ENCODE data around the gene PPP1R8. TPM values are rescaled to one million over a fixed set of nuclear protein-coding genes. Genes with fewer than 3 reads are reported as not detected.

PPP1R8 gene
- total RNA-seq, 4 donors from 2014 or later: 32.5 to 43.5 (median 35.2) TPM

- H3K4me1 ChIP-seq: peaks cover 4% of the 10 kb centered on the region
- H3K9me3 ChIP-seq: no peaks in the 10 kb centered on the region
- H3K27ac ChIP-seq: no peak overlapping the region
- TF ChIP-seq, protein P1, sequence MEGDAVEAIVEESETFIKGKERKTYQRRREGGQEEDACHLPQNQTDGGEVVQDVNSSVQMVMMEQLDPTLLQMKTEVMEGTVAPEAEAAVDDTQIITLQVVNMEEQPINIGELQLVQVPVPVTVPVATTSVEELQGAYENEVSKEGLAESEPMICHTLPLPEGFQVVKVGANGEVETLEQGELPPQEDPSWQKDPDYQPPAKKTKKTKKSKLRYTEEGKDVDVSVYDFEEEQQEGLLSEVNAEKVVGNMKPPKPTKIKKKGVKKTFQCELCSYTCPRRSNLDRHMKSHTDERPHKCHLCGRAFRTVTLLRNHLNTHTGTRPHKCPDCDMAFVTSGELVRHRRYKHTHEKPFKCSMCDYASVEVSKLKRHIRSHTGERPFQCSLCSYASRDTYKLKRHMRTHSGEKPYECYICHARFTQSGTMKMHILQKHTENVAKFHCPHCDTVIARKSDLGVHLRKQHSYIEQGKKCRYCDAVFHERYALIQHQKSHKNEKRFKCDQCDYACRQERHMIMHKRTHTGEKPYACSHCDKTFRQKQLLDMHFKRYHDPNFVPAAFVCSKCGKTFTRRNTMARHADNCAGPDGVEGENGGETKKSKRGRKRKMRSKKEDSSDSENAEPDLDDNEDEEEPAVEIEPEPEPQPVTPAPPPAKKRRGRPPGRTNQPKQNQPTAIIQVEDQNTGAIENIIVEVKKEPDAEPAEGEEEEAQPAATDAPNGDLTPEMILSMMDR (IDR thresholded peaks at IDR 0.05): no peak
- TF ChIP-seq POLR2AphosphoS5 (IDR thresholded peaks at IDR 0.05) (no peak), POLR2A (IDR thresholded peaks at IDR 0.05) (no peak), EP300 (IDR thresholded peaks at IDR 0.05) (no peak)
- H3K4me3 ChIP-seq: no peak overlapping the region
- WGBS: 76% methylated on average over 6 of the region's 8 CpGs
- no peak for DNase-seq (ENCODE audit: low spot score in 2 of 2)
- no peaks in the 10 kb centered on the region for H3K27me3 ChIP-seq
- H3K36me3 ChIP-seq: peaks cover 51% of the 10 kb centered on the region
These were observed 56.8 kb downstream of the PPP1R8 start for GRCh38 chr1:27887215-27888021.

GRCh38 chr1:27889506-27889905 lies 58.9 kb downstream of the PPP1R8 start:
- DNase-seq (ENCODE audit: low spot score in 2 of 2): no peak
- TF ChIP-seq POLR2AphosphoS5 (IDR thresholded peaks at IDR 0.05) (no peak), EP300 (IDR thresholded peaks at IDR 0.05) (no peak), POLR2A (IDR thresholded peaks at IDR 0.05) (no peak)
- TF ChIP-seq, protein P1 (IDR thresholded peaks at IDR 0.05): no peak
- H3K4me3 ChIP-seq: no peak overlapping the region
- 88% methylated on average over 3 of the region's 3 CpGs for WGBS
- no peaks in the 10 kb centered on the region for H3K9me3 ChIP-seq
- no peak overlapping the region for H3K27ac ChIP-seq
- no peaks in the 10 kb centered on the region for H3K27me3 ChIP-seq
- peaks cover 4% of the 10 kb centered on the region for H3K4me1 ChIP-seq
- peaks cover 57% of the 10 kb centered on the region for H3K36me3 ChIP-seq

DNA sequence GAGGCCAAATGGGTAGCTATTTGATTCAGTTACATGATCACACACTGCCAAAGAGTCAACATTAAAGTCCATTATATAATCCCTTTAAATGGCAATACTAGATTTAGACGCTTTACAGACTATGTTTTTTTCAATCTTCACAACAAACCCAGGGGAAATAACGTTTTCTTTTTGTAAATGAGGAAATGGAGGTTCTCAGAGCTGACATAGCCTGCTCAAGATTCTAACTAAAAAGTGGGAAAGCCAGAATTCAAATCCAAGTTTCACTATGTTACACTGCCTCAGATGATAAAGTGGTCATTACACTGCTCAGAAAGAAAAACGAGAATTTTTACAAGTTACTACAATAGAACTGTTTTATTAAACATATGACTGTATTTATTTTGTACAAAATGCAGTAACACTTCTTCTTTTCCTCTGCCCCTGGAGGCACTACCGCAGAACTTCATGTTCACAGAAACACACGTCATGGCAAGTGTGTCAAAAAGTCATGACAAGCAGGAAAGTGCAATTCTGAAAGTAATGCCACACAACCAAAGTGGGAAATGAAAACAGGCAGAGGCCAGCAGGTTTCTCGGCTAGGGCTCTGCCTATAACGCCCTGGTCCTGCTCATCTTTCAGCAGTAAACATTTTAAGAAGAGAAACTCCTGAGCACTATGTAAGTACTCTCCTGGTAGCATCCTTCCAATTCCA lies 60.8 kb downstream of the PPP1R8 start:
- DNase-seq (ENCODE audit: low spot score in 2 of 2): no peak
- Histone ChIP-seq H3K4me1 (peaks cover 4% of the 10 kb centered on the region), H3K9me3 (no peaks in the 10 kb centered on the region), H3K27ac (peak overlapping the region; percentile 31), H3K36me3 (peaks cover 70% of the 10 kb centered on the region), H3K4me3 (no peak overlapping the region), H3K27me3 (no peaks in the 10 kb centered on the region)
- TF ChIP-seq EP300 (IDR thresholded peaks at IDR 0.05): no peak
- no peak for TF ChIP-seq POLR2AphosphoS5 (IDR thresholded peaks at IDR 0.05)
- TF ChIP-seq, protein P1 (IDR thresholded peaks at IDR 0.05): no peak
- TF ChIP-seq POLR2A (IDR thresholded peaks at IDR 0.05): no peak
- 77% methylated on average over 7 of the region's 7 CpGs for WGBS

DNA sequence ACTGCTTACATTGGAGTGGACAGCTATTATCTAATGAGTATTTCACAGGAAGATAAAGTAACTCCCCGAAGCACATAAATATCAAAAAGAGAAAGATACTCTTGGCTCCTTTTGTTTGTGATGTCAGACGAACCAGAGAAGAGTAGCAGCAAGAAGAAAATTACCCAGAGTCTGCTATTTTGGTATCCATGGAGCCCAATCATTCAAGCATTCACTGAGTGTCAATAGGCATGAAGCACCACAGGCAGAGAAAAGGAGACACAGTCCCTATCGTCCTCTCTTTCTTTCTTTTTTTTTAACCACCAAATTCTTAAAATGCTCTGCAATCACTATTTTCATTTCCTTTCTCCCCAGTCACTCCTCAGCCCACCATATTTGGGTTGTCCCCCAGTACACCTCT lies 63.9 kb downstream of the PPP1R8 start:
- TF ChIP-seq, protein P1 (IDR thresholded peaks at IDR 0.05): no peak
- no peaks in the 10 kb centered on the region for H3K27me3 ChIP-seq
- WGBS: 77% methylated on average over 3 of the region's 3 CpGs
- DNase-seq (ENCODE audit: low spot score in 2 of 2): no peak
- no peaks in the 10 kb centered on the region for H3K9me3 ChIP-seq
- H3K4me3 ChIP-seq: no peak overlapping the region
- peaks cover 80% of the 10 kb centered on the region for H3K36me3 ChIP-seq
- no peaks in the 10 kb centered on the region for H3K4me1 ChIP-seq
- H3K27ac ChIP-seq: no peak overlapping the region

Other genes starting within 250 kb of the PPP1R8 start
- gene AHDC1, start 226.6 kb upstream of the PPP1R8 start, total RNA-seq: 100 to 1,000 TPM in 1 of 4 donors, 10 to 100 TPM in 3; 46.7 to 103 (median 60.1) TPM
- gene FGR, start 195.6 kb upstream of the PPP1R8 start, total RNA-seq: 1 to 10 TPM; 3.0 to 9.2 (median 5.9) TPM
- 10 to 100 TPM in 1 of 4 donors, 1 to 10 TPM in 3; 6.3 to 31.4 (median 8.2) TPM for gene IFI6, start 158.6 kb upstream of the PPP1R8 start, total RNA-seq
- gene FAM76A, start 104.8 kb upstream of the PPP1R8 start, total RNA-seq: 10 to 100 TPM; 17.6 to 28.8 (median 20.8) TPM
- 10 to 100 TPM; 54.8 to 81.5 (median 72.4) TPM for gene STX12, start 57.6 kb upstream of the PPP1R8 start, total RNA-seq
- 10 to 100 TPM in 1 of 4 donors, 1 to 10 TPM in 3; 5.6 to 12.0 (median 7.9) TPM for gene THEMIS2, start 41.8 kb downstream of the PPP1R8 start, total RNA-seq
- gene RPA2, start 83.8 kb downstream of the PPP1R8 start, total RNA-seq: 10 to 100 TPM; 18.9 to 42.1 (median 22.2) TPM
- 1 to 10 TPM in 3 of 4 donors, under 1 TPM in 1; 0.48 to 3.2 (median 1.7) TPM for gene SMPDL3B, start 104.2 kb downstream of the PPP1R8 start, total RNA-seq
- gene XKR8, start 129.2 kb downstream of the PPP1R8 start, total RNA-seq: 1 to 10 TPM; 6.1 to 7.7 (median 6.3) TPM

Data from suprapubic skin (tissue), 4 donors.